AG09309 (cell line): ENCODE data around the gene NIPA2.
A peak's percentile ranks its signal among the peaks of the same experiment; 100 is the strongest.

Experiments
- DNase-seq: peaks from one replicate; pipeline ENCODE4 v3.0.0-alpha.2; 2010; ENCODE audit warnings: low read depth
- H3K4me3 ChIP-seq: 2 replicates; pipeline ENCODE4 v1.5.1; 2011; ENCODE audit warnings: mild to moderate bottlenecking, low read depth, low read length, moderate library complexity; ENCODE audit not compliant: control insufficient read depth
- TF ChIP-seq, protein P1 (sequence below): IDR thresholded peaks from 2 replicates; pipeline ENCODE4 v1.5.1; 2011; ENCODE audit warnings: mild to moderate bottlenecking, low read depth, low read length, inconsistent platforms; ENCODE audit not compliant: insufficient read depth, control insufficient read depth; ENCODE audit errors: missing control alignments

NIPA2 gene

DNA sequence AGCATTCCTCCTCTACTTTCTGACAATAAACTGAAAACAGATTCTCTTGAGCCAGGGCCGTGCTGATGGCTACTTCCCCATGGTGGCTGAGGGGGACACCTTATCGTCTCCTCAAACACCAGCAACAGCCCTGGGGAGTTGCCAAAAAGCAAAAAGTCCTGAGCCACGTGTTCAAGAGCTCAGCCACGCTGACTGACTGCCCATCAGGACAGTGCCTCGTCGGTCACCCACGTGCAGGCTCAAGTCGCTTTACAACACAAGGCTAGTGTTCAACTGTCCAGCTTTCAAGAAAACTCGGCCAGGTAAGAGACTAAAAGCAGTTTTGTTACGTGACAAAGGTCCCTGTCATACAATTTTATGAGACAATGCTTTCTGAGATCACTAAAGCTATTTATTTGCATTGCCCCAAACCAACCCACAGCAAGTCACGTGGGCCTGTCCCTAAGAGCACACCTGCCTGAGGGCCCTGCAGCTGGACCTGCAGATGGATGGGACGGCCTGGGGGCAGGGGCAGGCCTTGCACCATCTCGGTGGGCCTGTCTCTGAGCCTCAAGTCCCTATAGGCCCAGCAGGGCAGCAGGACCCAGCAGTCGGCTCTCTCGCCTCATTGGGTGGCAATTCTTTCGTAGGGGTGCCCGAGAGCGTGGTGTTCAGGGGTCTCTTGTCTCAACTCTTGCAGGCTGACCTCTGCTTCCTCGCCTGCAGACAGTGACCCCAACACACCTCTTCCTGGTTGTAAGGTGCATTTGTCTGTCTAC, 42.7 kb downstream of the NIPA2 start:
- H3K4me3 ChIP-seq = no peak overlapping the region
- TF ChIP-seq, protein P1, sequence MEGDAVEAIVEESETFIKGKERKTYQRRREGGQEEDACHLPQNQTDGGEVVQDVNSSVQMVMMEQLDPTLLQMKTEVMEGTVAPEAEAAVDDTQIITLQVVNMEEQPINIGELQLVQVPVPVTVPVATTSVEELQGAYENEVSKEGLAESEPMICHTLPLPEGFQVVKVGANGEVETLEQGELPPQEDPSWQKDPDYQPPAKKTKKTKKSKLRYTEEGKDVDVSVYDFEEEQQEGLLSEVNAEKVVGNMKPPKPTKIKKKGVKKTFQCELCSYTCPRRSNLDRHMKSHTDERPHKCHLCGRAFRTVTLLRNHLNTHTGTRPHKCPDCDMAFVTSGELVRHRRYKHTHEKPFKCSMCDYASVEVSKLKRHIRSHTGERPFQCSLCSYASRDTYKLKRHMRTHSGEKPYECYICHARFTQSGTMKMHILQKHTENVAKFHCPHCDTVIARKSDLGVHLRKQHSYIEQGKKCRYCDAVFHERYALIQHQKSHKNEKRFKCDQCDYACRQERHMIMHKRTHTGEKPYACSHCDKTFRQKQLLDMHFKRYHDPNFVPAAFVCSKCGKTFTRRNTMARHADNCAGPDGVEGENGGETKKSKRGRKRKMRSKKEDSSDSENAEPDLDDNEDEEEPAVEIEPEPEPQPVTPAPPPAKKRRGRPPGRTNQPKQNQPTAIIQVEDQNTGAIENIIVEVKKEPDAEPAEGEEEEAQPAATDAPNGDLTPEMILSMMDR = no peak
- DNase-seq = no peak

DNA sequence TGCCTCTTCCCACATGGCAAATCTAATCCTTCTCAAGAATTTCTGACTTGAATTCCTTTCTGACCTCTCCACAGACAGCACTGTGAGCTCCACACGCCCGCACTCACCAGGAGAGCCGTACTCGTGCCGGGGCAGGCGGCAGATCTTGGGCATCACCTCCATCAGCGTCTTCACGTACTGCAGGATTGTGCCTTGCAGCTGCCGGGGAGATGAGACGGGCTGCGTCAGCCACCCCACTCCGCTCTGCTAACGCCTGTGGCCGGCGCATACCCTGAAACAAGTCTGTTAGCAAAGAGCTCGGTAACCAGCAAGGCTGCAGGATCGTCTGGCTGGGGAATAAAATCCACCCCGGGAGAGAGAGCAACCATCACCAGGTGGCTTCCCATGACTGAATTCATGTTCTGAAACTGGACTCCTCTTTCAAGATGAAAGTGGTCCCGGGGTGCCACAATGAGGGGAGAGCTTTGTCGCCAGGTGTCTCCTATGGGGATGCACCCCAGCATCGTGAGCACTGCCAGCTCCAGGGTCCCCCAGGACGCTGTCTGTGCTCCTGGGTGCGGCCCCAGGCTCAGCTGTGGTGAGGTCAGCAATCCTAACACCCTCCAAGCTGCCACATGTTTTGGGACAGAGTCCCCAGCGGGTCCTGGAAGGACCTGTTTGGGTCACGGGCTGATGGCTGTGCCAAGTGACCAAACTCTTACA, 43.4 kb downstream of the NIPA2 start:
- TF ChIP-seq, protein P1 = no peak

DNA sequence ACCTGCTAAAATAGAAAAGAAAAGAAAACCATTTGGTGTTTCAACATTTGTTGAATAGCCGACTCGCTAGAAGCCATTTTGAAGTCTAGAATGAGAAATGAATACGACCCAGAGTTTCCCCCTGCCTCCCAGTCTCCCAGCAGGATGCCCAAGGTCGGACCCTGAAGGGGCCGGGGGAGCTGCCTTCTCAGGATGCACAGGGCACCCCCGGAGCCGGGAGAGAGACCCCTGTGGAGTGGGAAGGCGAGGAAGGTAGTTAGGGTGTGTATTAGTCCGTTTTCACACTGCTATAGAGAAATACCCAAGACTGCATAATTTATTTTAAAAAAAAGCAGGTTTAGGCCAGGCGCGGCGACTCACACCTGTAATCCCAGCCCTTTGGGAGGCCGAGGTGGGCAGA, 44.7 kb downstream of the NIPA2 start:
- no peak for DNase-seq
- TF ChIP-seq, protein P1 = no peak
- H3K4me3 ChIP-seq = no peak overlapping the region

More for the DNA sequence above, 43.4 kb downstream of the NIPA2 start:
- no peak overlapping the region for H3K4me3 ChIP-seq
- DNase-seq = no peak

DNA sequence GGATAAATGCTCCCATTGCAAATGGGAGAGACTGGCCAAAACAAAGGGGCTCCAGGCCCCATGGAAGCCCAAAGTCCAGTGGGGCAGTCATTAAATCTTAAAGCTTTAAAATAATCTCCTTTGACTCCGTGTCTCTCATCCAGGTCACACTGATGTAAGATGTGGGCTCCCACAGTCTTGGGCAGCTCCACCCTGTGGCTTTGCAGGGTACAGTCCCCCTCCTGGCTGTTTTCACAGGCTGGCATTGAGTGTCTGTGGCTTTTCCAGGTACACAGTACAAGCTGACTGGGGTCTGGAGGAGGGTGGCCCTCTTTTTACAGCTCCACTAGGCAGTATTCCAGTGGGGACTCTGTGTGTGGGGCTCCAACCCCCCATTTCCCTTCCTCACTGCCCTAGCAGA, 45.9 kb downstream of the NIPA2 start:
- no peak for DNase-seq
- no peak overlapping the region for H3K4me3 ChIP-seq
- TF ChIP-seq, protein P1 = no peak

DNA sequence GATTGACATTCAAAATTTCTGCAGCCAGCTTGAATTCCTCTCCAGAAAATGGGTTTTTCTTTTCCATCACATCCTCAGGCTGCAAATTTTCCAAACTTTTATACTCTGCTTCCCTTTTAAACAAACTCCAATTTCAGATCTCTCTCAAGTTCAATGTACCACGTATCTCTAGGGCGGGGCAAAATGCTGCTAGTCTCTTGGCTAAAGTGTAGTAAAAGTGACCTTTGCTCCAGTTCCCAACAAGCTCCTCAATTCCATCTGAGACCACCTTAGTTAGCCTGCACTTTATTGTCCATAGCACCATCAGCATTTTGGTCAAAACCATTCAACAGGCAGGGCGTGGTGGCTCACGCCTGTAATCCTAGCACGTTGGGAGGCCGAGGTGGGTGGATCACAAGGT, 46.7 kb downstream of the NIPA2 start:
- no peak for DNase-seq
- TF ChIP-seq, protein P1 = no peak

DNA sequence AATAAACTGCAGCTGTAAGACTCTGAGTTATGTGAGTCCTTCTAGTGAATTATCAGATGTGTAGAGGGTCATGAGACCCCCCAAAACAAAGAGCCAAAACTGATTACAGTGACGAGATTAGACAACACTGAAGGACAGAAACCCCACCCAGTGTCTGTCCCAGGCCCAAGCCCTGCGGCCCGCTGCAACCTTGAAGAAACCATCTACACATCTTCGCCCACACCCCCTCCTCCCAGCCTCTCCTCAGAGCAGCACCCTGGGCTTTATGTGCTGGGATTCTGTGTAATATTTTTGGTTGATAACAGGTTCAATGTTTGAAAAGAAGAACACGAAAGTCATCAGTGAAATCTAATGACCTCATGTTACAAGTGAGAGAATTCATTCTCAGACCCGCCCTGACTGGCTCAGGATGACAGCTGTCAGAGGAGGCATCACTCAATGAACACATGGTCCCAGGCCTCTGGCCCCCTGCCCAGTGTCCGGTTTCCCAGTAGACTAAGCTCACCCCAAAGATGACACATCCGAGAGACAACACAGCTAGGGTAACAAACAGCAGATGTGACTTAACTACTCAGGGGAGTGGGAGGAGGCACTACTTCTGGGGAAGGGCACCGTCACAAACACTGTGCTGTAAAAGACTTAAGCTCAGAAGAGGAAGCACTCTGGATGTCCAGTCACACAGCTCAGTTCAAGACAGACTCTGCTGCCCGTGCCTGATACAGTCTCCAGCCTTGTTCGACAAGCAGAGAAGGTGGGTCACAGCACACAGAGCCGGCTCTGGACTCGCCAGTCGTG, 48.9 kb downstream of the NIPA2 start:
- peak; percentile 45 for DNase-seq
- TF ChIP-seq, protein P1 = no peak
- no peak overlapping the region for H3K4me3 ChIP-seq

More for the DNA sequence above, 46.7 kb downstream of the NIPA2 start:
- no peak overlapping the region for H3K4me3 ChIP-seq
